NCI-H1105 (cell line): ENCODE measurements around the gene RETREG1.
"Not testable (repeated sequence)": the region's sequence is repeated elsewhere in the genome, so short reads cannot be mapped to it uniquely, and the experiment has no call there.

Experiments
- DNase-seq: peaks from one replicate; lab custom pipeline; 2025; lab: John Stamatoyannopoulos, UW

The RETREG1 gene

GRCh38 chr5:16616536-16617273, at the start of gene RETREG1:
Gene RETREG1, minus strand, starts transcription at chr5:16616997. Its CDS starts 26 bp downstream, at chr5:16616971.
- DNase-seq, result peak; percentile 49

GRCh38 chr5:16666130-16666882, 49.5 kb upstream of the RETREG1 start:
- no peak for DNase-seq

GRCh38 chr5:16665601-16666000, 48.8 kb upstream of the RETREG1 start:
- no peak for DNase-seq

- DNase-seq, result no peak
These were observed 47.6 kb upstream of the RETREG1 start for GRCh38 chr5:16664368-16664767.

- no peak for DNase-seq
These were observed 47.0 kb upstream of the RETREG1 start for GRCh38 chr5:16663840-16664239.

GRCh38 chr5:16661713-16662112, 44.9 kb upstream of the RETREG1 start:
- no peak for DNase-seq

GRCh38 chr5:16660982-16661381, 44.2 kb upstream of the RETREG1 start:
- no peak for DNase-seq

GRCh38 chr5:16659536-16659935, 42.7 kb upstream of the RETREG1 start:
- DNase-seq, result no peak

GRCh38 chr5:16656561-16657191, 39.9 kb upstream of the RETREG1 start:
- no peak for DNase-seq

- no peak for DNase-seq
These were observed 38.0 kb upstream of the RETREG1 start for GRCh38 chr5:16654647-16655334.

- DNase-seq, result not testable (repeated sequence)
These were observed 31.9 kb upstream of the RETREG1 start for GRCh38 chr5:16648739-16649138.

- DNase-seq, result no peak
These were observed 27.6 kb upstream of the RETREG1 start for GRCh38 chr5:16644301-16644889.

GRCh38 chr5:16642867-16643266, 26.1 kb upstream of the RETREG1 start:
- DNase-seq, result no peak

GRCh38 chr5:16639206-16639605, 22.4 kb upstream of the RETREG1 start:
- no peak for DNase-seq

- no peak for DNase-seq
These were observed 11.6 kb upstream of the RETREG1 start for GRCh38 chr5:16628376-16628775.

GRCh38 chr5:16626696-16627264, 10.0 kb upstream of the RETREG1 start:
- no peak for DNase-seq

- no peak for DNase-seq
These were observed 8.3 kb upstream of the RETREG1 start for GRCh38 chr5:16625096-16625495.

GRCh38 chr5:16619136-16619535, 2.3 kb upstream of the RETREG1 start:
- DNase-seq, result no peak

- no peak for DNase-seq
These were observed 1.5 kb upstream of the RETREG1 start for GRCh38 chr5:16618138-16618897.

- no peak for DNase-seq
These were observed 624 bp upstream of the RETREG1 start for GRCh38 chr5:16617274-16617968.
